HG02588 (cell line): ENCODE data around the gene CD8A.

Experiments used
- ATAC-seq: cut with Tn5 transposase; IDR thresholded peaks from one replicate; pipeline ENCODE4 v1.9.1; 2021; ENCODE audit warnings: mild to moderate bottlenecking, moderate library complexity; ENCODE audit not compliant: unreplicated experiment

Gene CD8A

GRCh38 chr2:86781363-86781762, 9.3 kb downstream of the CD8A start:
- no peak for ATAC-seq

- no peak for ATAC-seq
Observed at GRCh38 chr2:86779971-86780370, 10.7 kb downstream of the CD8A start.

GRCh38 chr2:86778957-86779356, 11.8 kb downstream of the CD8A start:
- no peak for ATAC-seq

GRCh38 chr2:86776532-86776931, 14.2 kb downstream of the CD8A start:
- no peak for ATAC-seq

DNA sequence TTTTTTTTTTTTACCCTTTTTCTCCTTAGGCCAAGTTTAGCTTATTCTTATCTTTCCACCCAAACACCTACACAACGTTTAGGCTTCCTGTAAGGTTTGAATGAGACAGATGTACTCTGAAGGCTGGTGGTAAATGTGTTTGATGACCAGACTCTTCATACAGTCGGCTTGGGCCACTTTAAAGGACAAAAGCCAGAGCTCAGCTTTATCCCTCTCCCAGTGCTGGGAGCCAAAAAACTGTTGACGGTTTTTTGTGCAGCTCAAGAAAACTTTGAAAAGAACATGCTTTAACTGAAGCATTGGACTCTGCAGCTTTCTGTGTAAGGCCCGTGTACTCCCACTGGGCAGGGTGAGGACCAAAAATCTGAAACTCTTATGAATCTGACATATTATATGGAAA, 15.4 kb downstream of the CD8A start:
- ATAC-seq: no peak

DNA sequence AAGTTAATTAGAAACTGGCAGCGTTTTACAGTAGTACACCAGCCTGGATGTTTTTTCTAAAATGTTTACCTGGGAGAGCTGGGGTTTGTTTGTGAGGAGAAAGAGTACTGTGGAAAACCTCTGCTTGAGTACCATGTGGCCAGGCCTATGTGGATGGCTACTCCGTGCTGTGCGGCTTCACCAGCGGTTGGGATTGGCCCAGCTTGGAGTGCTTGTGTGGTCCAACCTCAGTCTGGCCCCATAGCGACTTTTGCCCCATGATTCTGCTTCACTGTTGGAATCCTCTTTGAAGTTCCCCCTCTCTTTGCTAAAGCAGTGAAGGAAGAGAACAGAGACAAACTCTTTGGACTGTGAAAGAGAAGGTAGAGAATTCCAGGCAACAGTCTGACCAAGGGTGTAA, 15.9 kb downstream of the CD8A start:
- no peak for ATAC-seq

DNA sequence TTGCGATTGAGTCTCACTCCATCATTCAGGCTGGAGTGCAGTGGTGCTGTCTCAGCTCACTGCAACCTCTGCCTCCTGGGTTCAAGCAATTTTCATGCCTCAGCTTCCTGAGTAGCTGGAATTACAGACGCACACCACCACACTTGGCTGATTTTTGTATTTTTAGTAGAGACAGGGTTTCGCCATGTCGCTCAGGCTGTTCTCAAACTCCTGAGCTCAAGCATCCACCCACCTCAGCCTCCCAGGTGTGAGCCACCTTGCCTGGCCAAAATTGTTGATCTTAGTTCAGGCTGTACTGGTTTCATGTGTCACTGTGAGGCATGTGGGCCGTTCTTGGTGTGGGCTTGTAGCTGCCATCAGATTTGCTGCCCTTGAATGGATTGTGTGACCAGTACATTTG, 18.1 kb downstream of the CD8A start:
- ATAC-seq: no peak

DNA sequence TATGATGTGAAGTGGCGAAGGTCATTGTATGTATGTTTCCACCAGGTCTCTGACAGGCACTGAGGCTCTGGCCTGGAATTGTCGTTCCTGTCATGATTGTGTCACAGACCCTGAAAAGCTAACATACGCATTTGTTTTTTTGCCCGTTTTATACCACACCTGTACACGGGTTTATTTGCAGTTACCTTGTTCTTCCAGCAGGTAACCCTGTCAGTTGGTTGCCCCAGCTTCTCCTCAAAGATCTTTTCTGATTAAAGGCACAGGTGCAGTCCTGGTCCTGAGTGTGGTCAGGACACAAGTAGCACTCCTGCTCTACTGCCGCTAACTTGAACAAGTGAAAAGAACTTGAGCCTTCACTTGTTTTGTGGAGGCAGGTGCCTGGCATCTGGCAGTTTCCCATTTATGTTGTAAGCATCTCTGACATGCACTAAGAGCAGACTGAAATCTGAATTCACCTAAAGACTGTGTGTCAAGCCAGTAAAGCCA, 19.9 kb downstream of the CD8A start:
- ATAC-seq: no peak

DNA sequence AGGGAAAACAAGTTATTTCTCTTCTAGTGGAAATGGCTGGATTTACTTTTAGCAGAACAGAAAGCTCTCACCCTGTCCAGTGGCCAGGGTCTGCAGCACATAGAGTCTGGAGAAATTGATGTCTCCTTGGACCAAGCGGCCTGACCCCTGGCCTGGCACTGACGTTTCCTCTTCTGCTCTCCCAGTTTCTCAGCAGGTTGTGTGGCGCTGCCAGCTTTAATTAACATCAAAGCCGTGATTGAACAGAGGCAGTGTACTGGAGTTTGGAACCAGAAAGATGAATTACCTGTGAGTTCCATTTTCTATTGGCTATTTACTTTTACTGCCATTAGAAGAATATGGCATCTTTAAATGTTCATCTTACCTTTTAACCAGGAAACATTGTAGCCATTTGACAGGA, 20.9 kb downstream of the CD8A start:
- ATAC-seq: no peak

- no peak for ATAC-seq
Observed at GRCh38 chr2:86768189-86768949, 22.3 kb downstream of the CD8A start.

- ATAC-seq: no peak
Observed at GRCh38 chr2:86765310-86765695, 25.4 kb downstream of the CD8A start.

GRCh38 chr2:86764661-86765309, 25.9 kb downstream of the CD8A start:
- no peak for ATAC-seq

- ATAC-seq: no peak
Observed at GRCh38 chr2:86760371-86760770, 30.3 kb downstream of the CD8A start.

DNA sequence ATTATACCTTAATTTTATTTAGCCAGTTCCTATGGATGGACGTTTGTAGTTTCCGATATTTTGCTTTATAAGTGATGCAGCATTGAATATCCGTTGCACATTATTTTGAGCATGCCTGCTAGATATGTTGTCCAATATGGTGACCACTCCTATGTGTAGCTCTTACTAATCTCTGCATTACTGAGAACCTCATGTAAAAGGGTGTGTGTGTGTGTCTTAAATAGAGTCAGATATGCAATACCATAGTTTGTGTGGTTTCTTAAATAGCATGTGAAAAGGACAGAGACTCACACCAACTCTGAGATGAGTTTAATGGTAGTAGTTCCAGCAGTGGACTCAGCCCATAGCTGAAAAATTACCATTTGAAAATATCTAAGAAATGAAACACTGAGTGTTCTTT, 32.3 kb downstream of the CD8A start:
- no peak for ATAC-seq

GRCh38 chr2:86753606-86754005, 37.1 kb downstream of the CD8A start:
- ATAC-seq: no peak

GRCh38 chr2:86752934-86753333, 37.8 kb downstream of the CD8A start:
- ATAC-seq: no peak

GRCh38 chr2:86751778-86752177, 38.9 kb downstream of the CD8A start:
- ATAC-seq: no peak

DNA sequence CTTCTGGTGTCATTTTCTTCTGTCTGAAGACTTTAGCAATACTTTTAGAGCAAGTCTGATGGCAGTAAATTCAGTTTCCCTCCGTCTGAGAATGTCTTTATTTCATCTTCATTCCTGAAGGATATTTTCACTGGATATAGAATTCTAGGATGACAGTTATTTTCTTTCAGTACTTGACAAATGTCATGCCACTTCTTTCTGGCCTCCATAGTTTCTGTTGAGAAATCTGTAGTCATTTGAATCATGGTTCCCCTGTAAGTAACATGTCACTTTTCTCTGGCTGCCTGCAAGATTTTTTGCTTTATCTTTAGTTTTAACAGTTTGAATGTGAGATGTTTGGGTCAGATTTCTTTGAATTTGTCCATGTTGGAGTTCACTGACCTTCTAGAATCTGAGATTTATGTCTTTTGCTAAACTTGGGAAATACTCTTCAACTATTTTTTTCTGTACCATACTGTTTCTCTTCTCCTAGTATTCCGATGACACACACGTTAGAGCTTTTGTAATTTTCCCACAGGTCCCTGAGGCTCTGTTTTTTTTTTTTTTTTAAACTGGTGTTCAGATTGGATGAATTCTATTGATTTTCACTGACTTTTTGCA, 40.4 kb downstream of the CD8A start:
- ATAC-seq: no peak

GRCh38 chr2:86747711-86748639, 42.7 kb downstream of the CD8A start:
- ATAC-seq: no peak

- no peak for ATAC-seq
Observed at GRCh38 chr2:86746939-86747338, 43.8 kb downstream of the CD8A start.

DNA sequence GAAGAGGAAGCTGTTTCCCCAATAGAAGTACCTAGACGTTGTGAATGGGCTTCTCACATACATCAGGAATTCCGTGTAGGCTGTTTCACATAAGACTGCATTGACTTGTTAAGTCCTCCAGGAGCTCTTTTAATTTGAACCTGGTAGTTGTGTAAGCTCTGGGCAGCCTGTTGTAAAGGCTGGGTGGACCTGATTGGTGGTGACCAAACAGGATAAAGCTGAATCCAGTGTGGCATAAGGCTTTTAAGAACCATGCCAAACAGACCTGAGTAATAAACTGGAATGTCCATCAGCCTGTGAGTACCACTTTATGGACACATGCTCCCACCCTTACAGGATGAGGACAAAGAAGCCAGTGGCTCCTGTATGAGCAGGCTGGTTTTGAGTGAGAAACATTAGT, 46.6 kb downstream of the CD8A start:
- ATAC-seq: no peak
